Measurements from ENCODE around the gene SLC26A11. TPM values are rescaled to one million over a fixed set of nuclear protein-coding genes. Genes with fewer than 3 reads are reported as not detected.

The SLC26A11 gene
- total and polyA plus RNA-seq, 2 donors (not counting 1 experiment from before 2014, with no cell fraction given) = 10.1 to 31.4 TPM

- no peak overlapping the region for H3K4me2 ChIP-seq (replicated peaks; ENCODE audit: low read depth, low read length, poor library complexity, severe bottlenecking)
- peaks cover 23% of the 10 kb centered on the region for H4K20me1 ChIP-seq (ENCODE audit: control insufficient read depth, insufficient read depth, low read length, poor library complexity, severe bottlenecking)
- H3K79me2 ChIP-seq (ENCODE audit: control insufficient read depth, insufficient read depth, low read length) = peaks cover 23% of the 10 kb centered on the region
- no peak for ATAC-seq (ENCODE audit: low read depth)
- intact Hi-C loops (cut with micrococcal nuclease) = no loop called here
- no peak overlapping the region for H2AFZ ChIP-seq (ENCODE audit: insufficient read depth, low read depth, low read length, poor library complexity, severe bottlenecking)
- no peak overlapping the region for H3K27ac Mint-ChIP-seq
- no peak overlapping the region for H3K9ac ChIP-seq (ENCODE audit: low read length)
- TF ChIP-seq EZH2 (IDR thresholded peaks at IDR 0.05; ENCODE audit: borderline replicate concordance, insufficient read depth, low read depth, low read length, poor library complexity, severe bottlenecking) (no peak), CTCF (IDR thresholded peaks at IDR 0.05) (no peak)
- H3K4me3 Mint-ChIP-seq = no peak overlapping the region
- no peak overlapping the region for H3K4me3 ChIP-seq (ENCODE audit: control extremely low read depth in 1 of 5, extremely low read depth in 1 of 5, insufficient read depth in 1 of 5, low read depth in 2 of 5, low read length in 4 of 5)
- H3K27me3 Mint-ChIP-seq = no peaks in the 10 kb centered on the region
- H3K27me3 ChIP-seq (replicated peaks in 1 of 4; ENCODE audit: control extremely low read depth in 1 of 4, control insufficient read depth in 3 of 4, insufficient read depth in 4 of 4, low read length in 3 of 4) = no peaks in the 10 kb centered on the region
- CTCF ChIA-PET = interaction anchor here (1.2 kb wide), 1 partner anchor 21 kb away, joined by 6 read pairs; no protein-coding TSS in a partner anchor
- no peak overlapping the region for H3K27ac ChIP-seq (ENCODE audit: low read length in 2 of 2)
- DNase-seq = no peak
- peaks cover 0 to 25% of the 10 kb centered on the region in 2 experiments for H3K36me3 ChIP-seq (replicated peaks in 1 of 2; ENCODE audit: control extremely low read depth in 1 of 2, control insufficient read depth in 1 of 2, extremely low read depth in 1 of 2, insufficient read depth in 2 of 2, low read length in 1 of 2)
- 97% methylated on average over 29 of the region's 40 CpGs for WGBS (ENCODE audit: insufficient coverage)
- peaks cover 25% of the 10 kb centered on the region for H3K4me1 Mint-ChIP-seq
- POLR2A ChIA-PET = no interaction called here
- H3K4me1 ChIP-seq (ENCODE audit: control insufficient read depth in 2 of 2, insufficient read depth in 2 of 2, low read length in 2 of 2) = peaks cover 14 to 39% of the 10 kb centered on the region in 2 donors
- H3K9me3 ChIP-seq (ENCODE audit: control extremely low read depth in 1 of 3, control insufficient read depth in 2 of 3, insufficient read depth in 1 of 3, low read length in 2 of 3) = peaks cover 0 to 2% (median 0%) of the 10 kb centered on the region in 3 donors
- no peaks in the 10 kb centered on the region for H3K9me3 Mint-ChIP-seq (ENCODE audit: insufficient read depth)
Observed at GRCh38 chr17:80216473-80217456, 3.5 kb upstream of the SLC26A11 start.
